Panc1 (cell line): ENCODE measurements around the gene OTOL1. TPM values are rescaled to one million over a fixed set of nuclear protein-coding genes. Genes with fewer than 3 reads are reported as not detected.
"Not testable (repeated sequence)": the region's sequence is repeated elsewhere in the genome, so short reads cannot be mapped to it uniquely, and the experiment has no call there.

ENCODE experiments used
- ATAC-seq: fragments of 200-7000 bp; cut with Tn5 transposase; 2 replicates; pipeline ENCODE4 v1.9.1; 2020; ENCODE audit warnings: mild to moderate bottlenecking, moderate library complexity
- BruUV-seq: library from RNA; stranded (reverse); fragments of 400-500 nt; replicated peaks from 2 replicates; lab custom pipeline; 2021; lab: Mats Ljungman, UMichigan
- CTCF ChIA-PET: fragments of 300-600 bp; sonication (Branson Sonifier 250); formaldehyde crosslinking; loops from one replicate; lab custom pipeline; 2022; ENCODE audit warnings: antibody characterized with exemption; lab: Charles Lee
- POLR2A ChIA-PET: fragments of 300-600 bp; sonication (Branson Sonifier 250); formaldehyde crosslinking; loops from one replicate; lab custom pipeline; 2022; ENCODE audit warnings: antibody characterized with exemption; lab: Charles Lee
- DNase-seq: peaks from one replicate; pipeline ENCODE4 v3.0.0-alpha.2; 2010; ENCODE audit warnings: low read depth, low spot score
- H3K27ac ChIP-seq: 2 replicates; pipeline ENCODE4 v1.5.1; 2011; ENCODE audit warnings: mild to moderate bottlenecking, low read length, inconsistent platforms
- H3K27me3 ChIP-seq: fragments of 200-500 bp; sonication (Bioruptor generic); 2 replicates; pipeline ENCODE4 v1.6.0; 2014; ENCODE audit warnings: low read length, inconsistent platforms; ENCODE audit not compliant: control insufficient read depth, insufficient read depth
- H3K36me3 ChIP-seq: fragments of 200-500 bp; sonication (Bioruptor generic); 2 replicates; pipeline ENCODE4 v1.5.1; 2014; ENCODE audit warnings: inconsistent platforms, mild to moderate bottlenecking, low read length, moderate library complexity; ENCODE audit not compliant: control insufficient read depth, insufficient read depth
- H3K4me1 ChIP-seq: 2 replicates; pipeline ENCODE4 v1.5.1; 2011; ENCODE audit warnings: inconsistent platforms, mild to moderate bottlenecking, low read length, moderate library complexity; ENCODE audit not compliant: control insufficient read depth, insufficient read depth
- H3K4me3 ChIP-seq, 2 experiments: 2 replicates each; pipeline ENCODE4 v1.5.1; 2011 to 2012; ENCODE audit warnings: low read depth in 2 of 2, low read length in 2 of 2, mild to moderate bottlenecking in 2 of 2, inconsistent platforms in 1 of 2, moderate library complexity in 1 of 2
- H3K9me3 ChIP-seq: fragments of 200-500 bp; sonication (Bioruptor generic); 2 replicates; pipeline ENCODE4 v1.5.1; 2014; ENCODE audit warnings: low read depth, mild to moderate bottlenecking, inconsistent platforms, low read length, moderate library complexity; ENCODE audit not compliant: control insufficient read depth, insufficient read depth
- POLR2AphosphoS5 ChIP-seq: IDR thresholded peaks from 2 replicates; pipeline ENCODE4 v1.6.1; 2012; ENCODE audit warnings: mild to moderate bottlenecking, low read depth, low read length, moderate library complexity
- REST ChIP-seq, 2 experiments: IDR thresholded peaks; 2 replicates each; pipeline ENCODE4 v1.6.1; 2011 to 2012; ENCODE audit warnings: low read depth in 2 of 2, control low read depth in 1 of 2, low read length in 1 of 2, mild to moderate bottlenecking in 1 of 2, moderate library complexity in 1 of 2; ENCODE audit not compliant: insufficient read depth in 1 of 2
- SIN3A ChIP-seq: IDR thresholded peaks from 2 replicates; pipeline ENCODE4 v1.6.1; 2012; ENCODE audit warnings: low read depth, mild to moderate bottlenecking, low read length, moderate library complexity, borderline replicate concordance; ENCODE audit not compliant: insufficient read depth
- TCF7L2 ChIP-seq: IDR thresholded peaks from 2 replicates; pipeline ENCODE4 v1.6.1; 2011; ENCODE audit warnings: mild to moderate bottlenecking, low read depth, low read length, inconsistent platforms
- in situ Hi-C: cut with HindIII; loops from 2 replicates; pipeline ENCODE4 v1.10.0; 2016; ENCODE audit warnings: low sequenced_read_pairs, low pct_unique_long_range_greater_than_20kb
- intact Hi-C: fragments of 100-400 bp; cut with micrococcal nuclease; formaldehyde crosslinking; loops from one replicate; pipeline ENCODE4 v1.10.0; 2022; ENCODE audit not compliant: unreplicated experiment
- total RNA-seq: library from RNA; stranded (reverse); gene quantifications from one replicate; pipeline ENCODE4 v1.2.1, GENCODE V29; 2021; ENCODE audit not compliant: unreplicated experiment
- TF ChIP-seq, protein P1 (sequence below): fragments of 450-650 bp; IDR thresholded peaks from 2 replicates; pipeline ENCODE4 v1.5.1; 2017; ENCODE audit warnings: mild to moderate bottlenecking

The OTOL1 gene
- total RNA-seq, 1 experiment from 2014 or later = not detected

- POLR2A ChIA-PET = no interaction called here
- in situ Hi-C loops (no loop called here), intact Hi-C loops (no loop called here)
- CTCF ChIA-PET = no interaction called here
- TF ChIP-seq, protein P1, sequence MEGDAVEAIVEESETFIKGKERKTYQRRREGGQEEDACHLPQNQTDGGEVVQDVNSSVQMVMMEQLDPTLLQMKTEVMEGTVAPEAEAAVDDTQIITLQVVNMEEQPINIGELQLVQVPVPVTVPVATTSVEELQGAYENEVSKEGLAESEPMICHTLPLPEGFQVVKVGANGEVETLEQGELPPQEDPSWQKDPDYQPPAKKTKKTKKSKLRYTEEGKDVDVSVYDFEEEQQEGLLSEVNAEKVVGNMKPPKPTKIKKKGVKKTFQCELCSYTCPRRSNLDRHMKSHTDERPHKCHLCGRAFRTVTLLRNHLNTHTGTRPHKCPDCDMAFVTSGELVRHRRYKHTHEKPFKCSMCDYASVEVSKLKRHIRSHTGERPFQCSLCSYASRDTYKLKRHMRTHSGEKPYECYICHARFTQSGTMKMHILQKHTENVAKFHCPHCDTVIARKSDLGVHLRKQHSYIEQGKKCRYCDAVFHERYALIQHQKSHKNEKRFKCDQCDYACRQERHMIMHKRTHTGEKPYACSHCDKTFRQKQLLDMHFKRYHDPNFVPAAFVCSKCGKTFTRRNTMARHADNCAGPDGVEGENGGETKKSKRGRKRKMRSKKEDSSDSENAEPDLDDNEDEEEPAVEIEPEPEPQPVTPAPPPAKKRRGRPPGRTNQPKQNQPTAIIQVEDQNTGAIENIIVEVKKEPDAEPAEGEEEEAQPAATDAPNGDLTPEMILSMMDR = no peak
- TF ChIP-seq TCF7L2 (no peak), REST (IDR thresholded peaks at IDR 0.05; ENCODE audit: insufficient read depth in 1 of 2, low read depth in 2 of 2, low read length in 1 of 2) (no peak), SIN3A (no peak), POLR2AphosphoS5 (no peak)
- DNase-seq (no peak), ATAC-seq (no peak)
- Histone ChIP-seq H3K4me3 (no peak overlapping the region), H3K9me3 (no peaks in the 10 kb centered on the region), H3K36me3 (no peaks in the 10 kb centered on the region), H3K27ac (no peak overlapping the region), H3K4me1 (no peaks in the 10 kb centered on the region), H3K27me3 (peaks cover 9% of the 10 kb centered on the region)
- BruUV-seq = no TSS peak
These were observed 7.2 kb upstream of the OTOL1 start for GRCh38 chr3:161489395-161489794.

GRCh38 chr3:161490845-161491244 is 5.8 kb upstream of the OTOL1 start:
- BruUV-seq, H3K4me1 ChIP-seq, H3K27ac ChIP-seq, intact Hi-C loops, CTCF ChIA-PET, POLR2A ChIA-PET, in situ Hi-C loops, H3K36me3 ChIP-seq, ATAC-seq, H3K4me3 ChIP-seq, H3K9me3 ChIP-seq, DNase-seq, H3K27me3 ChIP-seq: not testable (repeated sequence)

DNA sequence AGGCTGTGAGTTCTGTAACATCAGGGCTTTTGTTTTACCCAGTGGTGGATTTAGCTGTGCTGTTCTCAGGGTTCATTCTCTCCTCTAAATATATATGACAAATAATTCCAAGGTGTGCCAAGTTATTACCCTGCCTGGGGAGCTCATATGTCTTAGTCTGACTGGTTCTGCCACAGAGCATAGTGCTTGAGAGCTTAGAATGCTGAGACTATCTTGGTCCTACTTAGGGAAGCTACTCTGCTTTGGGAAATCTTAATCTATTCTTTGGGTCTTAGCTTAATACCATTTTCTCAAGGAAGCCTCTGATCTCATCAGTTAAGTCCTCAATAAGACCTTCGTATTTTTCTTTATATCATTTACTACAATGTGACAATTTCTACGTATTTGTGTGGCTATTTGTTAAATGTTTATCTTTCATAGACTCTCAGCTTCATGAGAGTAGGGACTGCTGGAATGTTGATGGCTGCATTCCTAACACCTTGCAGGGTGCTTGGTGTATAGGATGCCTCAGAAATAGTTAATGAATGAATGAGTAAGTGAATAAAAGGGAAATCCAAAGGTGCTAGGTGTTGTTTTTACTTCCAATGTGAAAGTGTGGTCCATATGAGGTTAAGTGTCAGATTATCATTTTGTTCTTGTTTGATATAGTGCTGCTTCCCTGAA is 1.8 kb downstream of the OTOL1 start:
- no peaks in the 10 kb centered on the region for H3K27me3 ChIP-seq
- ATAC-seq (no peak), DNase-seq (no peak)
- intact Hi-C loops = no loop called here
- no peaks in the 10 kb centered on the region for H3K4me1 ChIP-seq
- no peak overlapping the region for H3K4me3 ChIP-seq
- ChIA-PET CTCF (no interaction called here), POLR2A (no interaction called here)
- H3K27ac ChIP-seq = no peak overlapping the region
- no TSS peak for BruUV-seq
- H3K9me3 ChIP-seq = no peaks in the 10 kb centered on the region
- in situ Hi-C loops = no loop called here
- no peaks in the 10 kb centered on the region for H3K36me3 ChIP-seq
- no peak for TF ChIP-seq TCF7L2
- TF ChIP-seq, protein P1 = no peak
- no peak for TF ChIP-seq SIN3A
- no peak for TF ChIP-seq REST (IDR thresholded peaks at IDR 0.05; ENCODE audit: insufficient read depth in 1 of 2, low read depth in 2 of 2, low read length in 1 of 2)
